ENCODE results near the gene CHMP4A.
"Not testable (repeated sequence)": the region's sequence is repeated elsewhere in the genome, so short reads cannot be mapped to it uniquely, and the experiment has no call there.

Gene CHMP4A

DNA sequence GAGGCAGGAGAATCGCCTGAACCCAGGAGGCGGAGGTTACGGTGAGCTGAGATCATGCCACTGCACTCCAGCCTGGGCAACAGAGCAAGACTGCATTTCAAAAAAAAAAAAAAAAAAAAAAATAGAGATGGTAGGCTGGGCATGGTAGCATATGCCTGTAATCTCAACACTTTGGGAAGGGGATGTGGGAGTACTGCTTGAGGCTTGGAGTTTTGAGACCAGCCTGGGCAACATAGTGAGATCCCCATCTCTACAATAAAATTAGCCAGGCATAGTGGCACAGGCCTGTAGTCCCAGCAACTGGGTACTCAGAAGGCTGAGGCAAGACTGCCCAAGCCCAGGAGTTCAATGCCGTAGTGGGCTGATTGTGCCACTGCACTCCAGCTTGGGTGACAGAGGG is 9.7 kb upstream of the CHMP4A start:
- not testable (repeated sequence) for DNase-seq (ENCODE audit: low read depth)

DNA sequence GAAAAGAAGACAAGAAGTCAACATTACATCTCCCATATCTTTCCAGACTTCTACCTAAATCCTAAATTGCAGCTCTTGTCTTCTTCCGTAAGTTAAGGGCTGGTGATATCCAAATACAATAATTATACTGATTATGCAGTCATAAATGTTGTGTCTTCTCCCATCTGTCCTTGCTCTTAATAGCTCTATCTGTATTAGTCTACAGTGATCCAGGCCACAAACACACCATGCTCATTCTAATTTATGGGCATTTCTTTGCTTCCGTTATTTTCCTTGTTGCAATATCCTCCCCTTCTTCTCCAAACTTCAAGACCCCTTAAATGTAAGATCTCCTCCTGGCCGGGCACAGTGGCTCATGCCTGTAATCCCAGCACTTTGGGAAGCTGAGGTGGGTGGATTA is 6.2 kb upstream of the CHMP4A start:
- no peak for DNase-seq (ENCODE audit: low read depth)

DNA sequence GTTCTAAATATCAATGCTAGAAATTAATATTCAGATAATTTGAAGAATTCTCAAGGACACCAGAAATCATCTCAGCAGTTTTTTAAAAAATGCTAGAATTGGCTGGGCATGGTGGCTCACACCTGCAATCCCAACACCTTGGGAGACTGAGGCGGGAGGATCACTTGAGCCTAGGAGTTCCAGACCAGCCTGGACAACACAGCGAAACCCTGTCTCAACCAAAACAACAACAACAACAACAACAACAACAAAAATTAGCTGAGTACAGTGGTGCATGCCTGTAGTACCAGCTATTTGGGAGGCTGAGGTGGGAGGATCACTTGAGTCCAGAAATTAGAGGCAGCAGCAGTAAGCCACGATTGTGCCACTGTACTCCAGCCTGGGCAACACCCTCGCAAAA is 5.8 kb upstream of the CHMP4A start:
- no peak for DNase-seq (ENCODE audit: low read depth)

DNA sequence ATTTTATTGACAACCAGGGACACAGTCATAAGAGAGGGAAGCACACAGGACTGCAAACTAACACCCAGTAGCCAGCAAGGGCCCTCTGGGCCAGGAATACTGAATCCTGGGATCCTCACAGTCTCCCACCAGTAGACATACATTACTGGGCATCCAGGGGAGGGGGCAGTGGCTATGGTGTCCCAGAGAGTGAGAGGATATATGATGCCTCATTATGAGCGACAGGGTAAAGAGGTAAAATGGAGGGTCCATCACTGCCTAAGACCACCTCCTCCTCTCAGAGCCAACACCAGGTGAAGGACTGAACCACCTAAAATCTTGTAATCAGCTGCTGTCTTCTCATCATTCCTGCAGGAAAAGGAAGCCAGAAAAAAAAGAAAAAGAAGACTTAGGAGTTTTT is 3.6 kb upstream of the CHMP4A start:
- not testable (repeated sequence) for DNase-seq (ENCODE audit: low read depth)

DNA sequence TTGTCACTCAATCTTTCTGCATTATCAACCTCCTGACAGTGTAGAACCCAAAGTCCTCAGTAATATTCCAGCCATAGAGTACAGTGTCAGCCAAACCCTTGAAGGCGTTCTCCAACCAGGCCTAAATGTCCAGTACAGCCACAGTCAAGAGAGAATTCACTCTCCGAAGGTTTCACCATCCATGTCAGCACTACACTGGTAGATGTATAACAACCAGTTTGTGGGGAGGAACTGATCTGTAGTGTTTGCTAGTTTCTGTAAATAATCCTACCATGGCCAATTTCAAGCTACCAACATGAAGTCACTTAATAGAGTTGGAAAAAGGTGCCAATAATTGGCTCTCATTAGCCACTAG is 3.0 kb upstream of the CHMP4A start:
- DNase-seq (ENCODE audit: low read depth) = no peak

DNA sequence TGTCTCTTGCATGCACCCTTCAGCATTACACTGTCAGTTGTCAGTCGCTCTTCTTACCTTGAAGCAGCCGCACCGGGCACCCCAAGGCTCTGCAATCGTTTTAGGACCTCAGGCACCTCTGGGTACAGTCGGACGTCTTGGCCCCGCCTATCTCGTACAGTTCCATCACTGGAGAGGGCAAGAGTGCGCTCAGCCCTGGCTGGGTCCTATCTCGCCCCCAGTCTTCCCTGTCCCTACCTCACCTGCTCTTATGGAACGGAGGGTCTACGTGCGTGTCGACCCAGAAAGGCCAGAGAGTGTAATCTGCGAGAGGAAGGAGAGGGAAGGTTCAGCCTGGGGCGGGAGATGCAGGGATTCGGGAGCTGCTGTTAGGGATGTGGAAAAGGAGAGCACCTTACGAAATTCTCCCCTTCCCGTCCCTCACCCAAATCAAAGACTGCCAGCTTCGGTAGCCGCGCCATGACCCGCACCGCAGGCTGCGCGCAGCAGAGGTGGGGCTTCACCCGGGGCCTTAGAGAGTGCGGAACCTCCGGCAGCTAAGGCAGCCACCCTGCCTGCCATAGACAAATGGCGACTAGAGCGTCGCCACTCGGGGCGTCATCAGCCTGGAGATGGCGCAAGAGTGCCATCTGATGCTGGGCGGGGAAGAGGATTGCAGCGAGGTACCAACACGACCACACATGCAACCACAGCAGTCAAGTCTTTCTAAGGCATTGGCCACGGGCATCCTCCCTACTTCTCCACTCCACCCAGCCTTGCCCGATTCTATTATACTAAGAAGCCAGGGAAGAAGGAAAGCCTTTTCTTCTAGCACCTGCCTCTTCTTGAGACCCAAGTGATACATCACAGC is 2.4 kb upstream of the CHMP4A start, which contains the start of gene MDP1:
Gene MDP1 (minus strand): TSS at position 572 of the 850 bp plus-strand sequence. CDS start 111 bp downstream, at position 461.
- peak; percentile 75 for DNase-seq (ENCODE audit: low read depth)

DNA sequence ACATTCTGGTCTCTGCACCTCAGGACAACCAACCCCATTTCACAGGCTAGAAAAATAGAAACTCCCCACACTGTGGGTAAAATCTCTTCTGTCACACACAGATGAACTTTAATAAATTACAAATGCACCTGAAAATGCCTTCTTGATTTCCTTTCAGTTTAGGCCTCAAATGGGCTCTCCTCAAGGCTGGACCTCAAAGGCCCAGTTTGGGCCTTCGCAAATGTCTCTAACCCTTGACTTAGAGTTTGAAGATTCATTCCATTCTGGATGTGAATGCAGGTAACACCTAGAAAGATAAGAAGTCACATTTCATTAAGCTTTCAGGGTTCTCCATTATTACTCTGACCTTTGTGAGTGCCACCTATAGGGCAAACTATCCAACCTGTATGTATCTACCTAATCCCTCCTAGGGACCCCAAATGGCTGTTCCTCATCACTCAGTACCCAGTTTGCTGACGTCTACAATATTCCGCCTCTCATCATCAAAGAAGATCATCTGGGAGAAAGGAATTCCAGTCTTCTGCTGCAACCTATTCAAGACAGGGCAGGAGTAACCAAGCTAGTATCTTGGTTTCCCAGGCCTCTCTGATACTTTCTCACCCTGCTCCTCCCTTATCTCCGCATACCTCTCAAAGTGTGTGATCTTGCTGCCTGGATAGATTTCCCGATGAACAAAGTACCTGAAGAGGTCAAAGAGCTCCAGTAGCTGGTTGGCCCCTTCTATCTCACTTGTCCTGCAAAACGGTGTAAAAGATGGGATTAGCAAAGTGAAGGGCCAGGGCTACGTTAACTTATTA is 776 bp upstream of the CHMP4A start:
- DNase-seq (ENCODE audit: low read depth) = no peak

DNA sequence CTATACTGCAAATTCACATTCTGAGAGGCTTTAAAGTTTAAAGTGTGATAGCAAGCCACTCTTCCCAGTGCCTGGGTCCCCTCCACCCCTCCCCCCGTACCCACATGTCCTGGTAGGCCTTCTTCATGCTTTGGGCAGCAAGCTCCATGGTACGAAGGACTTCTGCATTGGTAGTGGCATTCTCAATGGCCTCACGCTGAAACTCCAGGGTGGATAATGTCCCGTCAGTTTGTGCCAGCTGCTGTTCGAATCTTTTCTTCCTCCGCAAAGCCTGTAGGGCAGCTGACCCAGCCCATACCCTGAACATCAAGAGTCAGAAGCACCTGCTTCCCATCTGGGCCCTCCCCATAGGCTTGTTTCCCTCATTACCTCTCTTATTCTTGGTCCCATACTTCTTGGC is 2.0 kb downstream of the CHMP4A start:
- no peak for DNase-seq (ENCODE audit: low read depth)

DNA sequence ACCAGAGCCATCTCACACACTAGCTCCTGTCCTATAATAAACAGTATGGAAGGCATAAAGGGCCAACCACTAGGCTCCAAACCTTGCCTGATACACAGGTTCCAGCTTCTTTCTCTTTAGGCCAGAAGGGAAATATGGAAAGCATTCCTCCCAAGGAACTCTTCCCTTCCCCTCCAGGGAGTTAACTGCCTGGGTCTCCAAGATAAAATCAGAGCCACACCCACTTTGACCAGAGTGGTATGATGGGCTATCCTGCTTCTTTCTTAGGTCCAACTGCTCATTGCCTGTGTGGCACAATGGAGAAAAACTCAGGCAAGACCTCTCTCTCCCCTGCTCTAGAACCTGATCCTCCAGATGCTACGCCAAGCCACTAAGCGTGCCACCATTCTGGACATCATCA is 5.7 kb downstream of the CHMP4A start:
- DNase-seq (ENCODE audit: low read depth) = no peak

DNA sequence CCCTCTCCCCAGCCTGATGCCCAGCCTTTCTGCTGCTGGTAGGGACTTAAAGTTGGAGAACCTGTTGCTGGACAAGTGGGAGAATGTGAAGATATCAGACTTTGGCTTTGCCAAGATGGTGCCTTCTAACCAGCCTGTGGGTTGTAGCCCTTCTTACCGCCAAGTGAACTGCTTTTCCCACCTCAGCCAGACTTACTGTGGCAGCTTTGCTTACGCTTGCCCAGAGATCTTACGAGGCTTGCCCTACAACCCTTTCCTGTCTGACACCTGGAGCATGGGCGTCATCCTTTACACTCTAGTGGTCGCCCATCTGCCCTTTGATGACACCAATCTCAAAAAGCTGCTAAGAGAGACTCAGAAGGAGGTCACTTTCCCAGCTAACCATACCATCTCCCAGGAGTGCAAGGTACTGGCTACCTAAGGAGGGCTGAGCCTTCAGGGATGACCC is 6.2 kb downstream of the CHMP4A start:
- DNase-seq (ENCODE audit: low read depth) = no peak

DNA sequence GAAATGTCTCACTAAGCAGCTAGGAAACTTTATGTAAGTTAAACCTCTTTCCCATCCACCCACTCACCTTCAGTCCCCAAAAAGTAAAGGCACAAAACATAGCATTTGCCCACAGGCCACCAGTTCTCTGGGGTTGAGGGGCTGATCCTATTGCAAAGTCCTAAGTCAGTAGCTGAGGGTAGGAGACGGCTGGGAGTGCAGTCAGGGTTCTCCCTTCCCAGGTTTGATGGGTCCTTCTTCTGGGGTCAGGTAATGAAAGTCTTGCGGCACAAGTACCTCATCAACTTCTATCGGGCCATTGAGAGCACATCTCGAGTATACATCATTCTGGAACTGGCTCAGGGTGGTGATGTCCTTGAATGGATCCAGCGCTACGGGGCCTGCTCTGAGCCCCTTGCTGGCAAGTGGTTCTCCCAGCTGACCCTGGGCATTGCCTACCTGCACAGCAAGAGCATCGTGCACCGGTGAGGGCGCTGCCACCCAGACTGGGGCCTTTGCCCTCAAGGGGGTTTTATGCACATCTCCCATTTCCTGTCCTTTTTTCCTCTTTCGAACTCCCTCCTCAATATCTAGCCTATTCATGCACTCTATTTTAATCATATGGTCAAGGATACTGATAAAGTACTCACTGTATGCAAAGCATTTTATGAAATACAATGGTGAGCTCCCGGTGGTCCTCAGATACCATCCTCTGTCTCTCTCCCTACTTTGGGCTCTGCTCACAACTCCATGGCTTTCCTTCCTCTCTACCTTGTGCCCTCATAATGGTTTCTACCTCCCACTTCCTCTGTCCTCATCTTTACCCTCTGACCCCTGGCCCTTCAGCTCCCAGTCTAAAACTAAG is 6.8 kb downstream of the CHMP4A start:
- DNase-seq (ENCODE audit: low read depth) = no peak

DNA sequence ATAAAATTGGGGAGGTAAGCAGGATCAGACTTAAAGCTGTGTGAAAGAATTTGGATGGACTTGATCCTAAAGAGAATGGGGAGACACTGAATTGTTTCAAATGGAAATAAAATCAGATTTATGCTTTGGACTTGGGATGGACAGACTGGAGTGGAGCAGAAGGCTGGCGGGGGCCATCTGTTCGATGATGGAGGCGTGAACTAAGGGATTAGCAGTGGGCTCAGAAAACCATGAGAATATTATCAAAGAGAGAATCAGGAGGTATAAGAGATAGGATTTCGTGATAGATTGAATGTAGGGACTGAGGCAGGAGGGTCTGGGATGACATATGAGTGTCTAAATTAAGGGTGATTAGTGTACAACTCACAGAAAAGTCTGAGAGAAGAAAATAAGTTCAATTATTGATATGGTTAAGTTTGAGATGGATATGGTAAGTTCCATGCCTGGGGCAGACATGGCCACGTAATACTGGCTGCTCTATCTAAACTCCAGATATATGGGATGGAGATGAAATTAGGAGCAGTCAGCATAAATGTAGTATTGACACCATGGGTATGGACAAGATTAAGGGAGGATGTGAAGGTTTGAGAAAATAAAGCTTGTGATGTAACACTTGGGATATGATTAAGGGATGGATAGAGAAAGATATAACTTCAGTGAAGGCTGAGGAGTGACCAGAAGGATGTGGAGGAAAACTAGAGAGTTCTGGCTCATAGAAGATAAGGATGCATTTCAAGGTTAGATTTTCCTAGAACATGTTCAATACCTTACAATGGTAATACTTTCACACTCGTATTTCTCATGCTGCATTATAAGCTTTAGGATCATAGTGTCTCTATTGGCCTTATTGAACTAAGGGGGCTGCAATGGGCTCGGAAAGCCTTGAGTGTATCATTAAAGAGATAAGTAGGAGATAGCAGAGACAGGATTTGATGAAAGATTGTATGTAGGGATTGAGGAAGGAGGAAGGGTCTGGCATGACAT is 8.8 kb downstream of the CHMP4A start:
- no peak for DNase-seq (ENCODE audit: low read depth)

DNA sequence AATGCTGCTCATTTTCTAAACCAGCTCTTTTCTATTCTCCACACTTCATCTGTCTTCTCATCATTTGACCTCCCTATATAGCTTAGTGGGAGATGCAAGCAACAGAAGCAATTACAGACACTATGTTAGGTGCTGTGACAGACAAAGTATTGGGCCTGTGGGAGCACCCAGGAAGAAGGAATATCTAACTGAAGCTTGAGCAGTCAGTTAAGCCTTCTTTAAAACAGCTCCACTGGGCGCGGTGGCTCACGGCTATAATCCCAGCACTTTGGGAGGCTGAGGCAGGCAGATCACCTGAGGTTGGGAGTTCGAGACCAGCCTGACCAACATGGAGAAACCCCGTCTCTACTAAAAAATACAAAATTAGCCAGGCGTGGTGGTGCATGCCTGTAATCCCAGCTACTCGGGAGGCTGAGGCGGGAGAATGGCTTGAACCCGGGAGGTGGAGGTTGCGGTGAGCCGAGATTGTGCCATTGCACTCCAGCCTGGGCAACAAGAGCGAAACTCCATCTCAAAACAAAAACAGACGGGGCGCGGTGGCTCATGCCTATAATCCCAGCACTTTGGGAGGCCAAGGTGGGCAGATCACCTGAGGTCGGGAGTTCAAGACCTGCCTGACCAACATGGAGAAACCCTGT is 9.9 kb downstream of the CHMP4A start:
- DNase-seq (ENCODE audit: low read depth) = not testable (repeated sequence)

DNA sequence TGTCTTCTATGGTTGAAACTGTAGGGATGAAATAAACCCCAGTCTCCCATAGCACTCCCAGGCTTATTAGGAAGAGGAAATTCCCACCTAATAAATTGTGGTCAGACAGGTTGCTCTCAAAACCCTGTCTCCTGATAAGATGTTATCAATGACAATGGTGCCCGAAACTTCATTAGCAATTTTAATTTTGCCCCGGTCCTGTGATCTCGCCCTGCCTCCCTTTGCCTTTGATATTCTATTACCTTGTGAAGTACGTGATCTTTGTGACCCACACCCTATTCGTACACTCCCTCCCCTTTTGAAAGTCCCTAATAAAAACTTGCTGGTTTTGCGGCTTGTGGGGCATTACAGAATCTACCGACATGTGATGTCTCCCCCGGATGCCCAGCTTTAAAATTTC is 10.8 kb downstream of the CHMP4A start:
- not testable (repeated sequence) for DNase-seq (ENCODE audit: low read depth)

DNA sequence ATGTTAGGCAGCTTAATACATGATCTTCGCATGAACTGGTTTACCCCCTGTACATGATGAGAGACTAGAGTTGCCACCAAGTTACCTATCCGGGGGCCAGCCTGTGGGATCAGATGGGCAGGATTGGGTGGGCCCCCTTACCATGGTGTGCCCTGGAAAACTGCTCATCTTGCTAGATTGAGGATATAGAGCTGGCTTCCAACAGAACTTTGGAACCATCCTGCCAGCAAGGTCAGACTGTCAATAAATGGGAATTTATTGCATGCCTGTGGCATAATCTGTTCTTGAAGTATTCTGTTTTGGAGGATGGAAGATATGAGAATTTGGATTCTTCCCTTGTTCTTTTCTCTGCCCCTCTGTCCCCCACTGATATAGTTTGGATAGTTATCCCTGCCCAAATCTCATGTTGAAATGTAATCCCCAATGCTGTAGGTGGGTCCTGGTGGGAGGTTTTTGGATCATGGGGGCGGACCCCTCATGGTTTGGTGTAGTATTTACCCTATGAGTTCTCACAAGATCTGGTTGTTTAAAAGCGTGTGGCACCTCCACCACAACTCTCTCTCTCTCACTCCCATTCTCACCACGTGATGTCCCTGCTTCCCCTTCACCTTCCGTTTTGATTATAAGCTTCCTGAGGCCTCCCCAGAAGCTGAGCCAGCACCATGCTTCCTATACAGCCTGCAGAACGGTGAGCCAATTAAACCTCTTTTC is 14.3 kb downstream of the CHMP4A start:
- no peak for DNase-seq (ENCODE audit: low read depth)

DNA sequence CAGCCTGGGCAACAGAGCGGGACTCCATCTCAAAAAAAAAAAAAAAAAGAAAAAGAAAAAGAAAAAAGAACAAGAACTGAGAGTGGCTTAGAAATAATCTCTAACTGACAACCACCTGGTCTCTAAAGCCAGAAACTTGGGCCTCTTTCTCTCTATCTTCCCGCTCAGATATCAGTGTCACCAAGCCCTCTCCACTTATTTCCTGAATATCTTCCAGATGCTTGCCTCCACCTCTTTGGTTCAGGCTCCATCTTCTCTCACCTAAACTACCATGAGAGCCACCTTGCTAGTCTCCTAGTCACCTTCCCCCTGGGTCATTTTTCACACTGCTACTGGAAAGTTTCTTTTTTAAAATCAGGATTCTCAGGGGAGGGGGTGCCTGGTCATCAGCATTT is 16.2 kb downstream of the CHMP4A start:
- no peak for DNase-seq (ENCODE audit: low read depth)

DNA sequence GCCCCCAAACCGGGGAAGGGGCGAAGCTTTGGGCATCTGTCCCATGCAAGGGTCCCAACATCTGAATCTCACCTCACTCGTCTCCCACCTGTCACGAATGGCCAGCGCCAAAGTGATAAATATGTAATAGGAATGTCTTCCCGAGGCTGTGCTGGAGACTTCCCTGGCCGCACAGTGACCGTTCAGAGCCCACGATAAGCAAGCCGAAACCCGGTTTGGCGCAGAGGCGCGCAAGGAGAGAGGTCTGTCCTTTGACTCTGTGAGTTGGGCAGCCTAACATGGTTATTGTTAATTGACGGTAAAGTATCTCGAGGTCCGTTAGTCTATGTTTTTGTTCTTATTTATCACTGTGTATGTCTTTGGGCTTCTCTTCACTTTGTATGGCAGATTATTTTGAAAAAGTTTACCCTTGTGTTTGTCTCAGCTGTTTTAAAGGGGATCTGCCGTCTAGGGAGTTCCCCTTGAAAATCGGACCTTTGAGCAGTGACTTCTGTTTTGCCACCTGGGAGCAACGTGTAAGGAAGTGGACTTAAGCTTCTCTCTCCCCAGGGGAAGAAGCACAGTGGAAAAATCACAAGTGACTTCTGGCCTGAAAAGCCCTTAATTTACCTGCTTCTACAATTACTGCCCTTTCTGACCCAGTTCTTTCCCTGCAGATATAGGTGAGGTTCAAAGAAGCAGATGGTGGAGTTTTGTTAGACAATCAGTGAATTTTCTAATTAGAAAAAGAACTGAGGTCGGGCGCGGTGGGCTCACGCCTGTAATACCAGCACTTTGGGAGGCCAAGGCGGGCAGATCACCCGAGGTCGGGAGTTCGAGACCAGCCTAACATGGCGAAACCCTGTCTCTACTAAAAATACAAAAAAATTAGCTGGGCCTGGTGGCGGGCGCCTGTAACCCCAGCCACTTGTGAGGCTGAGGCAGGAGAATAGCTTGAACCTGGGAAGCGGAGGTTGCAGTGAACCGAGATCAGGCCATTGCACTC is 16.9 kb downstream of the CHMP4A start:
- peak; percentile 9 for DNase-seq (ENCODE audit: low read depth)

DNA sequence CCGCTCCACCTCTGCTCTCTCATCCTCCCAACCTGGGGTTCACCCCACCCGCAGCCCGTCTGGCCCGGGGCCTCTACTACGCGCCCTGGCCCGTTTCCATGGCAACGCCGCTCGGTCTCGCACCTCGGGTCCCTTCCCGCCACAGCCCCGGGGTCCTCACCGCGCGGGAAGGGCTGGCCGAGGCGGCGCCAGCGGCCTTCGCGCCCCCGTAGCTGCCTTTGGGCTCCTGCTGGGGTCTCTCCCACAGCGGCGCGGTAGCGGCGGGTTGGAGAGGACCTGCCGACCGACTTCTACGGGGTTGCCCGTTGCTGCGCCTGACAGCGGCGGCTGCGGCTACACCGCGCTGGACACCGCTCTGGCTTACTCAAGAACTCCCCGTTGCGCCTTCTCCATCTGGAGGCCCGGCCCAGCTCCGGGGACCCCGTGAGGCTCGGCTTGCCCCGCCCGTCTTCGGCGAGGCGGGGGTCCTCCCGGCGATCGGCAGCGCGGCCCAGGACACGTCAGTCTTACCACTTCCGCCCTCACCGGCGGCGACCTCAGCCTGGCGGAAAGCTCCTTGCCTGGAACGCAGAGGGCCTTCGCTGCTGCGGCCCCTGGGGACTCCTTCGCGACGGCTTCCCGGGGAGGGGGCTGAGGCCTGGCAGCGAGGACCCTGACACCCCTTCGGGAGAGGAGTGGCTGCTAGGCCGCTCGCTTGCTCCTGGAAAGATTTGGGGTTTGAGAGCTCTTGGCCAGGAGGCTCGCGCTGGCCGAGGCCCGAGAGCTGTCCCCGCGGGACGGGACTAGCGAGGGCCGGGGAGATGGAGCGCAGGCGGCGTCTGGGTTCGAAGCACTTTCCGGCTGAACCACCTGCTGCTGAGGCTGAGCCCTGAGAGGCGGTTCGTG is 17.9 kb downstream of the CHMP4A start, which contains the start of gene TM9SF1:
Gene TM9SF1 (minus strand): TSS at position 256 of the 885 bp plus-strand sequence. CDS start 422 bp downstream, outside the sequence.
- peak; percentile 73 for DNase-seq (ENCODE audit: low read depth)
